ENCODE results near the gene COPB2.

DNA sequence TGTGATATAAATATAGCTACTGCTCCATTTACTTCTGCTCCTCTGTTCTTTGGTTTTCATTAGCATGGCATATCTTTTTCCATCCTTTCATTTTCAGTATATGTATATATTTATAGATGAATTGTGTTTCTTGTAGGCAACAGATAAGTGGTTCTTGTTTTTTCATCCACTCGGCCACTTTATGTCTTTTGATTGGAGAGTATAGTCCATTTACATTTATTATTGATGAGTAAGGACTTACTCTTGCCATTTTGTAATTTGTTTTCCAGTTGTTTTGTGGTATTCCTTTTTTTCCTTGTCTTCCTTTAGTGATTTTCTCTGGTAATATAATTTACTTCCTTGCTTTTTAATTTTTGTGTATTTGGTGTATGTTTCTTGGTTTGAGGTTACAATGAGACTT is 26.8 kb upstream of the COPB2 start:
- TF ChIP-seq, protein P1, sequence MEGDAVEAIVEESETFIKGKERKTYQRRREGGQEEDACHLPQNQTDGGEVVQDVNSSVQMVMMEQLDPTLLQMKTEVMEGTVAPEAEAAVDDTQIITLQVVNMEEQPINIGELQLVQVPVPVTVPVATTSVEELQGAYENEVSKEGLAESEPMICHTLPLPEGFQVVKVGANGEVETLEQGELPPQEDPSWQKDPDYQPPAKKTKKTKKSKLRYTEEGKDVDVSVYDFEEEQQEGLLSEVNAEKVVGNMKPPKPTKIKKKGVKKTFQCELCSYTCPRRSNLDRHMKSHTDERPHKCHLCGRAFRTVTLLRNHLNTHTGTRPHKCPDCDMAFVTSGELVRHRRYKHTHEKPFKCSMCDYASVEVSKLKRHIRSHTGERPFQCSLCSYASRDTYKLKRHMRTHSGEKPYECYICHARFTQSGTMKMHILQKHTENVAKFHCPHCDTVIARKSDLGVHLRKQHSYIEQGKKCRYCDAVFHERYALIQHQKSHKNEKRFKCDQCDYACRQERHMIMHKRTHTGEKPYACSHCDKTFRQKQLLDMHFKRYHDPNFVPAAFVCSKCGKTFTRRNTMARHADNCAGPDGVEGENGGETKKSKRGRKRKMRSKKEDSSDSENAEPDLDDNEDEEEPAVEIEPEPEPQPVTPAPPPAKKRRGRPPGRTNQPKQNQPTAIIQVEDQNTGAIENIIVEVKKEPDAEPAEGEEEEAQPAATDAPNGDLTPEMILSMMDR (IDR thresholded peaks at IDR 0.05), result no peak
- no peak for TF ChIP-seq POLR2A (IDR thresholded peaks at IDR 0.05)
